Posterior vena cava (tissue), 2 donors: Measurements from ENCODE around the gene RBP4. TPM values are rescaled to one million over a fixed set of nuclear protein-coding genes. Genes with fewer than 3 reads are reported as not detected.
A peak's percentile ranks its signal among the peaks of the same experiment; 100 is the strongest.
"Not testable (repeated sequence)": the region's sequence is repeated elsewhere in the genome, so short reads cannot be mapped to it uniquely, and the experiment has no call there.

ENCODE experiments used
- DNase-seq: peaks from one replicate; pipeline ENCODE4 v3.0.0-alpha.2; 2020; ENCODE audit warnings: low spot score
- intact Hi-C, 2 donors: fragments of 100-400 bp; cut with DNase I; formaldehyde crosslinking; loops; one replicate each; pipeline versions ENCODE4 v1.14.1 to v1.14.2; 2022 to 2023
- total RNA-seq, 2 donors: library from RNA; stranded (reverse); fragmentation: NEBNext Ultra II Directional; extraction: Animal tissue kit (Norgen Biotek cat#: 25700); gene quantifications; one replicate each; pipeline ENCODE4 v1.2.1, GENCODE V29; 2021
- donor health status: DM: yes; HTN: yes; CAD: no.
- donor health status: DM: yes; HTN: yes; CAD: no.

The RBP4 gene
- total RNA-seq, 2 donors from 2014 or later: 3.1 to 3.2 TPM

DNA sequence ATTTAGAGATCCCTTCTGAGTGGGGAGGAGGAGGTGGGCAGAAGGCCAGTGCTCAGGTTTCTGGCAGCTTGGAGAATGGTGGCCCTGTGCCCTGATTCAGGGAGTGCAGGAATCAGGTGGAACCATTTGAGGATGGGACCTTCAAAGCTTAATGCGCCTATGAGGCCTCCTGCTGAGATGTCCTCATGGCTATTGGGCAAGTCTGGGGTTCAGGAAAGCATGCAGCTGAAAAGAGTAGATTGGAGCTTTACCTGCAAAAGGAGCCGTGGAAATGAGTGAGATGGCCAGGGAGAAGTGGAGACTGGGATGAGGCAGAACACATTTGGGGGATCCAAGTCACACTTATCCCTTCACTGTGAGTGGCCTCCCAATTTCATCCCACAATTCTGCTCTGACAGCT, 28.4 kb downstream of the RBP4 start:
- intact Hi-C loops: no loop called here
- no peak for DNase-seq

- DNase-seq: no peak
- intact Hi-C loops: no loop called here
Observed at GRCh38 chr10:93570383-93570782, 30.7 kb downstream of the RBP4 start.

GRCh38 chr10:93568105-93568390, 33.0 kb downstream of the RBP4 start:
- no peak for DNase-seq

DNA sequence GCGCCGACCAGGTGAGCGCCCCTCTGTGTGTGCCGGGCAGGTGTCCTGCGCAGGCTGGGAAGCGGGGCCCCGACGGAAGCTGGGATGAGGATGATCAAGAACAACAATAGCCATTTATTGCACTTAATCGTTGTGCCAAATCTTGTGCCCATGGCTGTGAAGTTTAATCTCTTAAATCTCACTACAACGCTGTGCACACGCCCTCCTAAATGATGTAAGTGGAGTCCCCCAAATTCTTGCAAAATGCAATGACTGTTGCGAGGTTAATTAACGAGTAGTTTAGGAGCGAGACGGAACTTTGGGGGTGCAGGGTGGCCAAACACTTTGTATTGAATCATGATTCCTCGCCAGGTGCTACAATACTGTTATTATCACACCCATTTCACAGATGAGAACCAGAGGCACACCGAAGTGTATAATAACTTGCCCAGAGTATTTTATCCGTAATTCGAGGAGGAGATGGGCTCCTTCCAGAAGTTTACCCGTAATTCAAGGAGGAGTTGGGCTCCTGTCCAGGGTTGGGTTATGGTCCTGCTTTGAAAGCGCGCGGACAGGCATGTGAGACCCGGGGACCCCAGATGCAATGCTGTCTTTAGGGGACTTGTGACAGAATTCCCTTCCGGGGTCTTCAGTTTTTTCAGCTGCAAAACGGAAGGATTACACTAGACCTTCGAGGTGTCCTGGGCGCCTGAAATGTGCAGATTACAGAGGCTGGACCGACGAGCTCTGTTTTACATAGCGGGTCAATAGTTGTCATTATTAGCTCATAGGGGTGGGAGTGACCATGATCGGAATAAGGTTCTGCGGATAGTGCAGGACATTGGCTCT, 33.5 kb downstream of the RBP4 start:
- intact Hi-C loops: no loop called here
- DNase-seq: no peak

More at GRCh38 chr10:93568105-93568390, 33.0 kb downstream of the RBP4 start:
- intact Hi-C loops: no loop called here

DNA sequence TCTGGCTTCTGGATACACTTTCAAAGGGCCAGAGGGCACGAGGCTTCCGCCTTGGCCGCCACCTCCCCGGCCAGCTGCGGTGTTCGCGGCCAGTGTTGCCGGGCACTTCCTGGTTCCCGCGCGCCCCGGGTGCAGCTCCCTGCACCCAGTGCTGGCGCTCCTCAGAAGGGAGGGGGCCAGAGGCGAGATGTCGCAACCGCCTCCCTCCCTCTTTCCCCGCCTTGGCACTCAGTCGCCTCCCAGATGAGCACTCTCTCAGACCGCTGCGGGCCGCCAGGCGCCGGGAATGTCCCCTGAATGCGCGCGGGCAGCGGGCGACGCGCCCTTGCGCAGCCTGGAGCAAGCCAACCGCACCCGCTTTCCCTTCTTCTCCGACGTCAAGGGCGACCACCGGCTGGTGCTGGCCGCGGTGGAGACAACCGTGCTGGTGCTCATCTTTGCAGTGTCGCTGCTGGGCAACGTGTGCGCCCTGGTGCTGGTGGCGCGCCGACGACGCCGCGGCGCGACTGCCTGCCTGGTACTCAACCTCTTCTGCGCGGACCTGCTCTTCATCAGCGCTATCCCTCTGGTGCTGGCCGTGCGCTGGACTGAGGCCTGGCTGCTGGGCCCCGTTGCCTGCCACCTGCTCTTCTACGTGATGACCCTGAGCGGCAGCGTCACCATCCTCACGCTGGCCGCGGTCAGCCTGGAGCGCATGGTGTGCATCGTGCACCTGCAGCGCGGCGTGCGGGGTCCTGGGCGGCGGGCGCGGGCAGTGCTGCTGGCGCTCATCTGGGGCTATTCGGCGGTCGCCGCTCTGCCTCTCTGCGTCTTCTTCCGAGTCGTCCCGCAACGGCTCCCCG, 34.4 kb downstream of the RBP4 start, which contains the start of gene FFAR4:
Gene FFAR4 (plus strand): TSS at position 231 of the 842 bp plus-strand sequence. CDS start 56 bp downstream, at position 287.
- peak; percentile 85 for DNase-seq
- intact Hi-C loops: no loop called here

DNA sequence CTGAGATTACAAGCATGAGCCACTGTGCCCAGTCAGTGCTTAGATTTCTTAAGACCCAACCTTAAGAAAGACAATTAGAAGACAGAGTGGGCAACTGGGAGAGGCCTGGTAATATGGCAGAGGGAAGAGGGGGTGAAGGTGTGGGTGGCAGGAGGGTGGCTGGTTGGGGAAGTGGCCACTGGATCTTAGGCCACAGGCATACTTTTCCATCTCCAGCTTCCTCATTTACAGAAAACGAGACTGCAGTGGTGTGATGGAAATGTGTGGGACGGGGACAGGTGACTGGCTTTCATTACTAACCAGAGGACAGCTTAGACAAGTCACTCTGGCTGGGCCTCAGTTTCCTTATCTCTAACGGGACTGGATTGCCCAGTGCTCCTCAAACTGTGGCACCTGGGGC, 35.6 kb downstream of the RBP4 start:
- intact Hi-C loops: no loop called here
- DNase-seq: no peak

- intact Hi-C loops: no loop called here
Observed at GRCh38 chr10:93560541-93560940, 40.5 kb downstream of the RBP4 start.

DNA sequence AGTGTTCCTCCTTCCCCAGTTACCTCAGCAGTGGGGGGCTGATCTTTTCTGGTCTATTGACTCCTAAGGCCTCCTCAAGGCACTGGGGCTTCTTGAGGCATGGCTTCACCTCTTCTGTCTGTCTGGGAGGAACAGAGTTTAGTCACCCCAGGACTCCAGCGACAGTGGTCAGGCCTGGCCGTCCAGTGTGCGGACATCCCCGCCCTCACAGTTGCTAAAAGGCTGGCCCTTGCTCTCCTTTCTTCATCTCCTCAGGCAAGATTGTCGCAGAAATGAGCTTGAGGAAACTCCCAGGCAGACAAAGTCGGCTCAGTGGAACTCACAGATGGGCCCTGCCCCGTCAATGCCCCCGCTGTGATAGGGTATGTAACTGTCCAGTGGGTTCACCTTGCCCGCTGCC, 41.5 kb downstream of the RBP4 start:
- DNase-seq: no peak
- intact Hi-C loops: no loop called here

More at GRCh38 chr10:93560541-93560940, 40.5 kb downstream of the RBP4 start:
- no peak for DNase-seq

- peak; percentile 93 for DNase-seq
- intact Hi-C loops: no loop called here
Observed at GRCh38 chr10:93554760-93555432, 46.1 kb downstream of the RBP4 start.

DNA sequence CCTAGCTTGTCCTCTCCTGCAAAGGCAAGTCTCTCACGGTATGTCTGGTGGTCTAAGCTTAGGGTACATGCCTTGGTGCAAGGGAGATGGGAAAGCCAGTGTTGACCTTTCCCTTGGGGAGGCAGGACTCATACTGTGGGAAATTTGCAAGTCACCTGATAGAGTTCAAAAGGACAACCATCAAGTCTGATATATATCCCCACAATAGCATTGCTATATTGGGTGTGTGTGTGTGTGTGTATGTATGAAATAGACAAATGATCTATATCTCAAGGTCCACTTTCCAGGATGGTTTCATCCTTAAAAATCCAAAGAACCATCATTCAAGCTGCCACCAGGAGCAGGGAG, 46.7 kb downstream of the RBP4 start:
- intact Hi-C loops: no loop called here
- no peak for DNase-seq

DNA sequence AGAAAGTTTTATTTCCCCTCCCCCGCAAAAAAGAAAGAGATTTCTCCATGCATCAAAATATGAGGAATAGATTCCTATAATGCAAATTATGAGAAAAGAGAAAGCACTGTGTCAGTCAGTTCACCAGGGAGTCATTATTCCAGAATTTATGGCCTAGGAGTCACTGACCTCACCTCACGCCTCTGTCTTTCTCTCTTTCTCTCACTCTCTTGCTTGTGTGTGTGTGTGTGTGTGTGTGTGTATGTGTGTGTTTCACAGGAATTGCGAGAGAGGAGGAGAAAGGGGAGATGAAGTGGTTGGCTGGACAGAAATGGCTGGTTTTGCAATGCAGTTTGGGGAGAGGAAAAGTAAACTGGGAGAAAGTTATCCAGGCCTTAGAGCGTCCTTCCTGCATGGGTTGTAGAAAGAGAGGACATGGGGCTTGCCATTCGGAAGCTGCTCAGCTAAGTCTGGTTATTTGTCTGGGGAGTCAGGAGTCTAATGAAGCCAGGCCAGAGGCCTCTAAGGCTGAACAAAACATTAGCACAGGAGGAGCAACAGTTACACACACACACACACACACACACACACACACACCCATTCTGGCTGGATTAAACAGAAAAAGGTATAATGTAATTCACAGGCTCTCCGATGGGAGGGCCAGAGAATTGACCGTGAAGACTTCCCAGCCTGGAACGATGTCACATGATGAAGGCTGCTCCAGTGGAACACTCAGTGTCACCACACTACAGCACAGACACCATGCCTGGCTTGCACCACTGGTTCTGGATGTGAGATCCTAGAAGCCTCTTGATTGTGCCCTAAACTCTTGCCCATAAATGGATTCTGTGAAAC, 47.3 kb downstream of the RBP4 start:
- intact Hi-C loops: no loop called here
- no peak for DNase-seq

- intact Hi-C loops: no loop called here
- no peak for DNase-seq
Observed at GRCh38 chr10:93552780-93553179, 48.3 kb downstream of the RBP4 start.

GRCh38 chr10:93550606-93551005, 50.4 kb downstream of the RBP4 start:
- no peak for DNase-seq
- intact Hi-C loops: no loop called here

GRCh38 chr10:93548376-93549071, 52.5 kb downstream of the RBP4 start:
- DNase-seq: no peak
- intact Hi-C loops: no loop called here

DNA sequence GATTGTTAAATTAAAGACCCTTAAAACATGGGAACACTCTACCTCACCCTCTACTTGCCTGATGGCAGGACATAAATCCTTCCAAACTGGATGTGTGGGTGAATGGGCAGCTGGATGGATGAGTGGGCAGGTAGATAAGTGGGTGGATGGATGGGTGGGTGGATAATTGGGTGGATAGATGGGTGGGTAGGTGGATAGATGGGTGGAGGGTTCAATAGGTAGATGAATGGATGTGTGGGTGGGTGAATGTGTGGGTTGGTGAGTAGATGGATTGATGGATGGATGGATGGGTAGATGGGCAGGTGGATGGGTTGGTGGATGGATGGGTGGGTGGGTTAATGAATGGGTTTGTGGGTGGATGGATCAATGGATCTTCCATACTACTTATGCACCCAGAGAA, 53.5 kb downstream of the RBP4 start:
- no peak for DNase-seq
- intact Hi-C loops: no loop called here

DNA sequence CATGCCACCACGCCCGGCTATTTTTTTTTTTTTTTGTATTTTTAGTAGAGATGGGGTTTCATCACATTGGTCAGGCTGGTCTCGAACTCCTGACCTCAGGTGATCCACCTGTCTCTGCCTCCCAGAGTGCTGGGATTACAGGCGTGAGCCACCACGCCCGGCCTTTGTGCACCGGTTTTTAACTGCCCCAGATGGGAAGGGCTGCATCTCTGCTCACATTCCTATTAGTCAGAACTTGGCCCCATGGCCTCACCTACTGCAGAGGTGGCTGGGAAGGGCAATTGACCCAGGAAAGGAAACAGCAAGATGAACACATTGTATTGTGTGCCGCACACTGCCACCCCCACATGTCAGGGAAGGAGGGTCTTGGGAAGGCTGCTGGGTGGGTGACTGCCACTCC, 54.0 kb downstream of the RBP4 start:
- intact Hi-C loops: not testable (repeated sequence)

DNA sequence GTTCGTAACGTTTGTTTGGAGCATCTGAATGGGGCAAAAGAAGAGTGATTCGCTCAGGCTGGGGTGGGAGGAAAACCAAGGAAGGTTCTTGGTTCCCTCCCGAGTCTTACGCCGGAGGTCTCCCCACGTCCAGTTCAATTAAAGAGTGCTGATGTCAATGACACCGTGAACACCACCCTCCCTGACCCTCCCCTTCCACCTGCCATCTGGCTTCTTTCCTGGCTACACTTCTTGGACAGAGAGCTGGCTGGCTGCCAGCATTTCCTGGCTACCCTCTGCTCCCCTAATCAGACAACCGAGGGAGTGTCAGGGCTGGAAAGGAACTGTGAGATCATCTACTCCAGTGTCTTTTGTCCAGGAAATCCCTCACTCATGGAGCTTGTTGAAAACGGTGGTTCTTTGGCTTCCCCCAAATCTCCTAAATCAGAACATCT, 58.7 kb downstream of the RBP4 start:
- peak; percentile 83 for DNase-seq
- intact Hi-C loops: no loop called here

More for the DNA sequence above, 54.0 kb downstream of the RBP4 start:
- DNase-seq: not testable (repeated sequence)
